Thoracic aorta (tissue), 2 donors: ENCODE measurements around the gene PCGF3. TPM values are rescaled to one million over a fixed set of nuclear protein-coding genes. Genes with fewer than 3 reads are reported as not detected.
"Not testable (repeated sequence)": the region's sequence is repeated elsewhere in the genome, so short reads cannot be mapped to it uniquely, and the experiment has no call there.

ENCODE experiments used
- ATAC-seq: fragments of 150-250 bp; one replicate; pipeline ENCODE4 v1.8.0; 2017; ENCODE audit warnings: low read depth; ENCODE audit not compliant: insufficient number of reproducible peaks, low FRiP score
- DNase-seq: peaks from one replicate; pipeline ENCODE4 v3.0.0-alpha.2; 2020; ENCODE audit warnings: low spot score
- H3K27ac ChIP-seq, 2 donors: fragments of 200-600 bp; sonication (generic); 1 replicate in 1 of 2; 2 replicates in 1 of 2; pipeline ENCODE4 v1.5.1; 2016; ENCODE audit warnings: mild to moderate bottlenecking in 2 of 2, moderate library complexity in 2 of 2
- H3K27me3 ChIP-seq: fragments of 200-600 bp; sonication (generic); replicated peaks from 2 replicates; pipeline ENCODE4 v1.6.0; 2016; ENCODE audit warnings: mild to moderate bottlenecking; ENCODE audit not compliant: insufficient read depth
- H3K36me3 ChIP-seq: fragments of 200-600 bp; sonication (generic); one replicate; pipeline ENCODE4 v1.5.1; 2016
- H3K4me1 ChIP-seq, 2 donors: fragments of 200-600 bp; sonication (generic); 1 replicate in 1 of 2; 2 replicates in 1 of 2; pipeline versions ENCODE4 v1.5.1 to v1.6.0; 2016; ENCODE audit warnings: low read depth in 2 of 2, mild to moderate bottlenecking in 1 of 2; ENCODE audit not compliant: control insufficient read depth in 1 of 2
- H3K4me3 ChIP-seq: fragments of 200-600 bp; sonication (generic); 2 replicates; pipeline ENCODE4 v1.5.1; 2016; ENCODE audit warnings: mild to moderate bottlenecking
- H3K9me3 ChIP-seq: fragments of 200-600 bp; sonication (generic); 2 replicates; pipeline ENCODE4 v1.5.1; 2016
- CTCF ChIP-seq: fragments of 200-600 bp; sonication (generic); IDR thresholded peaks from one replicate; pipeline ENCODE4 v1.5.1; 2019; ENCODE audit warnings: antibody characterized with exemption
- total RNA-seq, 2 donors: library from RNA; depleted of rRNA; stranded (reverse); fragments of >200 nt; gene quantifications; one replicate each; pipeline versions ENCODE4 v1.1.0 to v1.2.3, GENCODE V29; 2016

The PCGF3 gene
- total RNA-seq, 2 donors from 2014 or later, result 50.4 to 83.2 TPM

- peaks cover 56% of the 10 kb centered on the region for H3K36me3 ChIP-seq
- H3K4me1 ChIP-seq, result no peaks in the 10 kb centered on the region
- H3K4me3 ChIP-seq, result no peak overlapping the region
- DNase-seq, result no peak
- ATAC-seq, result no peak
- TF ChIP-seq CTCF, result no peak
- H3K27me3 ChIP-seq, result no peaks in the 10 kb centered on the region
- no peak overlapping the region for H3K27ac ChIP-seq
- H3K9me3 ChIP-seq, result peaks cover 34% of the 10 kb centered on the region
These were observed 51.5 kb downstream of the PCGF3 start for GRCh38 chr4:757111-757510.

- not testable (repeated sequence) for DNase-seq, H3K4me1 ChIP-seq, H3K27me3 ChIP-seq, H3K27ac ChIP-seq, ATAC-seq, H3K4me3 ChIP-seq
- Histone ChIP-seq H3K36me3 (peaks cover 52% of the 10 kb centered on the region), H3K9me3 (peaks cover 52% of the 10 kb centered on the region)
These were observed 54.2 kb downstream of the PCGF3 start for GRCh38 chr4:759810-760209.

- H3K4me3 ChIP-seq, result no peak overlapping the region
- TF ChIP-seq CTCF, result no peak
- peaks cover 60% of the 10 kb centered on the region for H3K9me3 ChIP-seq
- H3K4me1 ChIP-seq, result no peaks in the 10 kb centered on the region
- H3K27me3 ChIP-seq, result no peaks in the 10 kb centered on the region
- DNase-seq (no peak), ATAC-seq (no peak)
- no peak overlapping the region for H3K27ac ChIP-seq
- H3K36me3 ChIP-seq, result peaks cover 51% of the 10 kb centered on the region
These were observed 55.0 kb downstream of the PCGF3 start for GRCh38 chr4:760616-761015.

GRCh38 chr4:761086-761485, 55.5 kb downstream of the PCGF3 start:
- ATAC-seq, result no peak
- Histone ChIP-seq H3K9me3 (peaks cover 63% of the 10 kb centered on the region), H3K36me3 (peaks cover 55% of the 10 kb centered on the region), H3K4me1 (no peaks in the 10 kb centered on the region), H3K27me3 (no peaks in the 10 kb centered on the region), H3K4me3 (no peak overlapping the region), H3K27ac (no peak overlapping the region)
- no peak for TF ChIP-seq CTCF
- DNase-seq, result no peak

- peaks cover 70% of the 10 kb centered on the region for H3K9me3 ChIP-seq
- no peak for TF ChIP-seq CTCF
- H3K4me1 ChIP-seq, result no peaks in the 10 kb centered on the region
- no peak overlapping the region for H3K4me3 ChIP-seq
- no peak overlapping the region for H3K27ac ChIP-seq
- ATAC-seq (no peak), DNase-seq (no peak)
- no peaks in the 10 kb centered on the region for H3K27me3 ChIP-seq
- peaks cover 62% of the 10 kb centered on the region for H3K36me3 ChIP-seq
These were observed 56.1 kb downstream of the PCGF3 start for GRCh38 chr4:761739-762138.
